Vagina (tissue), 2 donors: ENCODE data around the gene FANCC.

Experiments used
- CTCF ChIP-seq, 3 experiments: fragments of 450-650 bp in 2 of 3; fragments of 200-600 bp in 1 of 3; sonication (generic) in 1 of 3; IDR thresholded peaks; one replicate each; pipeline ENCODE4 v1.5.1; 2017 to 2019; ENCODE audit warnings: antibody characterized with exemption in 3 of 3, mild to moderate bottlenecking in 2 of 3, moderate library complexity in 2 of 3
- POLR2A ChIP-seq, 2 donors: fragments of 450-650 bp; IDR thresholded peaks; one replicate each; pipeline ENCODE4 v1.6.1; 2017; ENCODE audit warnings: antibody characterized with exemption in 2 of 2, mild to moderate bottlenecking in 2 of 2, moderate library complexity in 2 of 2

DNA sequence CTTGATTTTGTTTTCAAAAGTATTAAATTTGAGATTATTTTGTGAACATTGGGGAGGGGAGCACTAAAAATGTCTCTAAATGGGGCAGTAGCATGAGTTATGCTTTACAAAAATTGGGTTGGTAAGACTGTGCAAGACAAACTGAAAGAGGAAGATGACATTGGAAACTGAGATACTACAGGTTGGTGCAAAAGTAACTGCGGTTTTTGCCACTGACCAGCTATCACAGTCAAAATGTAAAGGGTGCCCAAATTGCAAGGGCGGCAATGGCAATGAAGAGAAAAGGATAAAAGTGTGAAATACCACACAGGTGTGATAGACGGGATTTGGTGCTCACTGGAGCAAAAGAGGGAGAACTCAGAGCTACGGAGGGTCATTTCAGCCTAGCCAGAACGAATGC lies 124.0 kb downstream of the FANCC start:
- TF ChIP-seq CTCF (IDR thresholded peaks at IDR 0.05) (no peak), POLR2A (IDR thresholded peaks at IDR 0.05) (no peak)
